Colon (tissue), 2 donors: ENCODE measurements around the gene ROBO2.

ENCODE experiments used
- FAIRE-seq: peaks from 2 replicates; lab custom pipeline; 2012; peaks lifted over from hg19 to GRCh38; lab: Jason Lieb, UNC
- donor health status: control.
- donor health status: control.

Gene ROBO2

GRCh38 chr3:77259694-77260093, 219.8 kb downstream of the ROBO2 start:
- no peak for FAIRE-seq

GRCh38 chr3:77262361-77262760, 222.5 kb downstream of the ROBO2 start:
- FAIRE-seq = no peak

DNA sequence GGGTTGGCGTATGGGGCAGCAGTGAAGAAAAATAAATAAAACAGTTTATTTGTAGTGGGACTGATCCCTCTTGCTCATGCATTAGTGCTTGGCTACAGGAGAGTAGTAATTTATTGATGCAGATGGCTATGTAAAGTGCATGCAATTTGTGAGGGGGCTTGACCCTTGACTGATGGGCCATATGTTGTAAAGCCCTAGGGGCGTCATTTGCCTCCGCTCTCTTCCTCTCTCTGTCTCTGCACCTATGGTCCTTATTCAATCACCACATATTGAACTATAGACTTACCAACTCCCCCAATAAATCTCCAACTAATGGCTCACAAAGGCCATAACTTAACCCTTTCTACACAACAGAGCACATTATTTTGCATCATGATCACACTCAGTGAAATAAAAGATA, 227.7 kb downstream of the ROBO2 start:
- no peak for FAIRE-seq

GRCh38 chr3:77271306-77271705, 231.4 kb downstream of the ROBO2 start:
- FAIRE-seq = no peak

- no peak for FAIRE-seq
Measured at GRCh38 chr3:77271711-77272110, 231.8 kb downstream of the ROBO2 start.

- FAIRE-seq = no peak
Measured at GRCh38 chr3:77279276-77279675, 239.4 kb downstream of the ROBO2 start.

DNA sequence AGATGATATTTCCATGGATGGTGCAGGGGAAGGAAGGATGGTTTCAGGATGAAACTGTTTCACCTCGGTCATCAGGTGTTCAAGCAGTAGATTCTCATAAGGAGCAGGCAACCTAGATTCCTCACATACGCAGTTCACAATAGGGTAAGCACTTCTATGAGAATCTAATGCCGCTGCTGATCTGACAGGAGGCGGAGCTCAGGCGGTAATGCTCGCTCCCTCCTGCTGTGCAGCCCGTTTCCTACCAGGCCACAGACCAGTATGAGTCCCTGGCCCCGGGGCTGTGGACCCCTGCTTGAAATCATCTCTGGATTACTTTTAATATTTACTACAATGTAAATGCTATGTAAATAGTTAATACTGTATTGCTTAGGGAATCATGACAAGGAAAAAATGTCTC, 241.8 kb downstream of the ROBO2 start:
- FAIRE-seq = no peak

DNA sequence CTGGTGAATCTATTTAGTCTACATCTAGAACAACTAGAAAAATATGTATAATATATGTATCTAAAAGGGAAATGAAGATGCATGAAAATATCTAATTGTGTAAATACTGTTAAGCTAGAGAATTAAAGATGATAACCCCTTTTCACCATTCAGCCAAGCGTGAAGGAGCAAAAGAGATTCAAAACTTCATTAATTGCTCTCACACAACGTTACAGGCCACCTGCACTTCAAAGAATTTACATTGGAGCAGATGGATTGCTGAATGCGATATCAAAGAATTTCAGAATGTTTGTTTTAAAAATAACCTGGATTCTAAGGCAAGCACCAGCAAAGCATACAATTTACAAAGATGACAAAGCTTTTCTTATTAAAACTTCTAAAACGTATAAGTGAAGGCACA, 243.2 kb downstream of the ROBO2 start:
- no peak for FAIRE-seq

- FAIRE-seq = no peak
Measured at GRCh38 chr3:77288348-77288747, 248.4 kb downstream of the ROBO2 start.

DNA sequence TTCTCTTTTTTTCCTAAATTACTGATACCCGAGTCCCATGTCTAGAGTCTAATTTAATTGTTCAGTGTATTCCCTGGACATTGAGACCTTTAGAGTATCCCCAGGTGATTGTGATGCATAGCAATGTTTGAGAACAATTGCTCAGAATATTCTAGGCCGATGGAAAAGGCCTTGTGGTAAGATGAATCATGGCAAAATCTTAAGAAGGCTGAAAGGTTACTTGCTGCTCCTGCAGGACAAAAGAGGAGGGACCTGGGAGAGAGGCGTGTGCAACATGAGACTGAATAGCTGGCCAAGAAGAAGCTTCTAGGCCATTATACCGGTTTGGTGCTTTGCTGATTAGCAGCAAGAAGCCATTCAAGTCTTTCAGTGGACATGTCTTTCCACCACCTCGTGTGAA, 256.6 kb downstream of the ROBO2 start:
- FAIRE-seq = no peak

- no peak for FAIRE-seq
Measured at GRCh38 chr3:77298417-77298816, 258.5 kb downstream of the ROBO2 start.

GRCh38 chr3:77303955-77304699, 264.2 kb downstream of the ROBO2 start:
- no peak for FAIRE-seq

GRCh38 chr3:77304700-77305021, 264.8 kb downstream of the ROBO2 start:
- FAIRE-seq = no peak

- no peak for FAIRE-seq
Measured at GRCh38 chr3:77309460-77309859, 269.6 kb downstream of the ROBO2 start.

- no peak for FAIRE-seq
Measured at GRCh38 chr3:77313843-77314242, 273.9 kb downstream of the ROBO2 start.

DNA sequence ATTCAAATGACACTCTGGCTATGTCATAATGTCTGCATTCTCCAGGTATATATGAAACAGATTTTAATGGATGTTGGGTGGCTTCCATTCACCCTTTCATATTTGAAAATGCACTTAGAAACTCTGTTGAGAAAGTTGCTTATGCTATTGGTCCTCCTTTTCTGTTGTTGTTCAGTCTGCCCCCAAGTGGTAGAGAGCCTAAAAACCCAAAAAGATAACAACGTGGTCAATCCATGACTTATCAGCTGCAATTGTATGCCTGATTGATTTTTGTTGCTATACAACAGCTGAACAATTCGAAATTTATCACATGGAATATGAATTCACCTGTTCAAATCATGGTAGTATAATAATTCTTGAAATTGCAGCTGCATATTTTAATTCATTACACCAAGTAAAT, 279.8 kb downstream of the ROBO2 start:
- FAIRE-seq = no peak

GRCh38 chr3:77320514-77320913, 280.6 kb downstream of the ROBO2 start:
- peak; percentile 58 for FAIRE-seq

DNA sequence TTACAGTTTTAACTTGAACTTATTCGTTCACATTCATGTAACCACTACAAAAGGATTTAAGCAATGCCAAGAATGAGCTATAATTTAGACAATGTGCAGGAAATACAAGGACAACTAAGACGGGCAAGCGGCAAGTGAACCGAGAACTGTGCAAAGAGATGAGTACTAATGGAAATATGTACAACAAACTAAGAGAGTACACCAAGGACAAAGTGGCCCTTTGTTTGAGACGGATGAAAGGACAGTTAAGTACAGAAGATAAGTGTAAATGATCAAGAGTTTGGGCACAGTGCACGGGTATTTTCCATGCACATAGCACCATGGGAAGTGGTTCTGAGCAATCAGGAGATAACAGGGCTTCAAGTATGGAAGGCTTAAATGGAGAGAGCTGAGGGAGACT, 281.7 kb downstream of the ROBO2 start:
- no peak for FAIRE-seq

- no peak for FAIRE-seq
Measured at GRCh38 chr3:77323626-77324025, 283.7 kb downstream of the ROBO2 start.

- no peak for FAIRE-seq
Measured at GRCh38 chr3:77324105-77324504, 284.2 kb downstream of the ROBO2 start.

GRCh38 chr3:77325280-77325679, 285.4 kb downstream of the ROBO2 start:
- FAIRE-seq = no peak

GRCh38 chr3:77325702-77326101, 285.8 kb downstream of the ROBO2 start:
- FAIRE-seq = no peak

DNA sequence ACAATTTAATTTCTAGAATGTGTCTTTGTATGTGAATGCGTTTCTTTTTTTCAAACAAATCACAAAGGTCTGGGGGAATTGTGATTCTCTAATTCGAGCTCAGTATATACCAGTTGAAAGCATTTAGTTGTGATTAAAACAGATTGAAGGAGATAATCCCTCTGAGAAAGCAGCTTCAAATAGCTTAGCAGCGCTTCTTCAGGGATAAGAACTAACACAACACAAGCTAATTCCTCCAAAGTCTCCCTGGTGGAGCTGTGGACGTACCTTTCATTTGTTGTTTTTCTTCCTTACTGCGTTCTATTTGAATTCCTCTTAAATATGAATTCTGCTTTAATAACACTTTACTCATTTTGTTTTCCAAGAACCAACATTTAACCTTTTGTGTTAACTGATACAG, 286.7 kb downstream of the ROBO2 start:
- FAIRE-seq = no peak

DNA sequence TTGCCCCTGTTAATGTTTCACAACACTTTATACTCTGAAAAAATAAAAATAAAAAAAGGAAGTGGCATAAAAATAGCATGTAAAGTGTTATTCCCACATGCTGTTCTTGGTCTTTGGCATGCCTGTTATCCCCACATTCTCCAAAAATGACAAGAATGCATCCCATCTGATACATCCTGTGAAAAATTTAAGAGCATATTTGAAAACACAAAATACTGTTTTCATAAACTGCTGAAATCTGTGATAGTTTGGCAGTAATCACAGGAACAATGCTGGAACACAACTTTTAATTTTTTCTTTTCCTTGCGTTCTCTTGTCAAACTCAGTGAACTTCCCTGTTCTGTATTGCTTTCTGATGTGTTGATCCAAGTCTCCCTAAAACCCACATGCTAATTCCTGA, 288.8 kb downstream of the ROBO2 start:
- no peak for FAIRE-seq

DNA sequence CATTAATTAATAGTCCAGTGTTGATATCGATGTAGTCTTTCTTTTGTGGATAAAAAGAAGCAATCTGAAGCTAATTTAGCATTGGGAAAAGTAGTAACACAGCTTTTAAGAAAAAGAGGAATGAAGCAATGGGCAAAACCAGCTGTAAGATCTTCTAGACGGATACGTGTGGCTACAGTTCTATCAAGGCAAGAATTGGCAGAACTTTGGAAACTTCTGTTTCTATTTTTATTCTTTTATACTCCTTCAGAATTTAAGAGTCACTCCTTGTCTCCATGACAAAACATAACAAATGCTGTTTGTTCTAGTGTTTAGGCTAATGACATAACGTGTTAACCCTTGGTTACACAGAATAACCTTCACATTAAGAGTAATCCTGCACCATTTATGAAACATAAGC, 289.2 kb downstream of the ROBO2 start:
- FAIRE-seq = no peak
